GM21390 (cell line): Measurements from ENCODE around the gene PDZD4.

ENCODE experiments used
- ATAC-seq: cut with Tn5 transposase; IDR thresholded peaks from one replicate; pipeline ENCODE4 v1.9.1; 2021; ENCODE audit not compliant: unreplicated experiment

Gene PDZD4

DNA sequence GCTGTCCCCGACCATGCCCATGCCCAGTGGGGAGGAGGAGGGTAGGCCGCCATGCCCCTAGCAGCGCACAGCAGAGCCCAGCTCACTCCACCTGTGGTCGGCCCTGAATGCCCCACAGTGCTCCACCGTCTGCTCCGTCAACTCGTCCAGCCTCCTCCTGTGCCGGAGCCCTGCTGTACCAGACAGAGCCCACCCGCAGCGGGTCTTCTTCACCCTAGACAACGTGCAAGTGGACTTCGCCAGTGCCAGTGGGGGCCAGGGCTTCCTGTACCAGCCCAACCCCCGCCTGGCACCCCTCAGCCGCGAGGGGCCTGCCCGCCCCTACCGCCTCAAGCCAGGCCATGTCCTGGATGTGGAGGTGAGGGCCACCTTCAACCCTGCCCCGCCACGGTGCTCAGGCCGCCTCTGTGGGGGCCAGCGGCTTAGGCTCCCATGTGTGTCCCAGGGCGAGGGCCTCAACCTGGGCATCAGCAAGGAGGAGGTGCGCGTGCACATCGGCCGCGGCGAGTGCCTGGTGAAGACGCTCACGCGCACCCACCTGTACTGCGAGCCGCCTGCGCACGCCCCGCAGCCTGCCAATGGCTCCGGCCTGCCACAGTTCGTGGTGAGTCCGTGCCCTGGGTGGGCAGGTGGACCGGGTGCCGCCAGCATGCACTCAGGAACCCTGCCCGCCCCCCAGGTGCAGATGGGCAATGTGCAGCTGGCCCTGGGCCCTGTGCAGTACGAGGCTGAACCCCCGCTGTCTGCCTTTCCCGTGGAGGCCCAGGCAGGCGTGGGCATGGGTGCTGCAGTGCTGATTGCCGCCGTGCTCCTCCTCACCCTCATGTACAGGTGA, 56.4 kb downstream of the PDZD4 start:
- ATAC-seq: no peak

DNA sequence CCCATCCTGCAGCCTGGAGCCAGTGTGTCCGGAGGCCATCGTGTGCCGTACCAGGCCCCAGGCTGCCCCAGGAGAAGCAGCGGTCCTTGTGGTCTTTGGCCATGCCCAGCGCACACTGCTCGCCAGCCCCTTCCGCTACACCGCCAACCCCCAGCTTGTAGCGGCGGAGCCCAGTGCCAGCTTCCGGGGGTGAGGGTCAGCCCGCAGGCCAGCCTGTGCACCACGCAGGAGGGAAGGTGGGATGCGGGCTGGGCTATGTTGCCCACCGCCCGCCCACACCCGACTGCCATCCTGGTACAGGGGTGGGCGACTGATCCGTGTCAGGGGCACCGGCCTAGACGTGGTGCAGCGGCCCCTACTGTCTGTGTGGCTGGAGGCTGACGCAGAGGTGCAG, 57.1 kb downstream of the PDZD4 start:
- ATAC-seq: no peak

DNA sequence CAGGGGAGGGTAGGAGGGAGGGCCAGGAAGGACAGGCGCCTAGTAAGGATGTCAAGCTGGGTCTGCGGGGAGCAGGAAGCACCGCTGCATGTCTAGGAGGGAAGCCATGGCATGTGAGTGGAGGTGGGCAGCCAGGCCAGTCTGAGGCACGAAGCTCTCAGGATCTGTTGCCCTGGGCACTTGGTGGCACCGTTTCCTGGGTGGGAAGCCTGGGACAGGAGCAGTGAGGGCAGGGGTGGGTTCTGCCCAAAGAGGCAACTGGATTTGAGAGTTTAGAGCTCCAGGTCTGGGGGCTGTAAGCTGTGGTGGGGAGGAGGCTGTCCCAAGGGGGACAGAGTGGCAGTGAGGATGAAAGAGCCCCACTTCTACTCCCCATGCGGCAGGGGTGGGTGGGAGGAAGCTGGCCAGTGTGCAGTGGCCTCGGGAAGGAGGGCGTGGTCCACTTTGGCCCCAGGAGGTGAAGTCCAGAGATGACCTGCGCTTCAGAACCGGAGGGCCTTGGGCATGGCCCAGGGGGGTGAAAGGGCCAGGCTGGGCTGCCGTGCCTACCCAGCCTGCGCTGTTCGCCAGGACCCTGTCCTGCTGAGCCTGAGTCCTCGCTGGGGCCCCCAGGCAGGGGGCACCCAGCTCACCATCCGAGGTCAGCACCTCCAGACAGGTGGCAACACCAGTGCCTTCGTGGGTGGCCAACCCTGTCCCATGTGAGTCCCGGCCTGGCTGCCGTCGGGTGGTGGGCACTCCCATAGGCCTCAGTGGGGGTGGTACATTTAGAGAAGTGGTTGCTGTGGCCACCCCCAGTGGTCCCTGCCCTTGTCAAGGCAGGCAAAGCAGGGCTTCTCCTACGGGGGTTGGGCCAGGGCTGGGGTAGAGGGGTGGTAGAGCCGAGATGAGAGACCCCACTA, 57.8 kb downstream of the PDZD4 start:
- ATAC-seq: no peak

DNA sequence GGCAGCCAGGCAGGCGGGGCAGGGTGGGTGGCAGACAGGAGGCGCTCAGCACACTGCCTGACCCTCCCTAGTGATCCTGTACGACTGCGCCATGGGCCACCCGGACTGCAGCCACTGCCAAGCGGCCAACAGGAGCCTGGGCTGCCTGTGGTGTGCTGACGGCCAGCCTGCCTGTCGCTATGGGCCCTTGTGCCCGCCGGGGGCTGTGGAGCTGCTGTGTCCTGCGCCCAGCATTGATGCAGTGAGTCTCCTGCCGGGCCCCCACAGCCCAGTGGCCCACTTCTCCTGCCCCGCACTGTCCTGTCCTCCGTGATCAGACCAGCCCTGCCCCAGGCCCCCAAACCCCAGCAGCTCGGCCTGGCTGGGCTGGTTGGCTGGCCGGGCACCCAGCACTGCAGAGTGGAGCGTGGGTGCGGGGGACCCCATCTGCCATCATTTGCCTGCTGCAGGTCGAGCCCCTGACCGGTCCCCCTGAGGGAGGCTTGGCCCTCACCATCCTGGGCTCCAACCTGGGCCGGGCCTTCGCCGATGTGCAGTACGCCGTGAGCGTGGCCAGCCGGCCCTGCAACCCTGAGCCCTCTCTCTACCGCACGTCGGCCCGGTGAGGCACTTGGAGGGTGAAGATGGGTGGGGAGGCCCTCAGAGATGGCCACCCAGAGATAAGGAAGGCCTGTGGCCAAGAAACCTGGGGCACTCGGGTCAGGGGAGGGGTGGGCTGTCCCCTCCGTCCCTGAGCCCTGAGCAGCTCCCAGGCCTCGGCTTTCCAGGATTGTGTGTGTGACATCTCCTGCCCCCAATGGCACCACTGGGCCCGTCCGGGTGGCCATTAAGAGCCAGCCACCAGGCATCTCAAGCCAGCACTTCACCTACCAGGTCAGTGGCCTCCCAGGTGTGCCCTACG, 58.7 kb downstream of the PDZD4 start:
- no peak for ATAC-seq

DNA sequence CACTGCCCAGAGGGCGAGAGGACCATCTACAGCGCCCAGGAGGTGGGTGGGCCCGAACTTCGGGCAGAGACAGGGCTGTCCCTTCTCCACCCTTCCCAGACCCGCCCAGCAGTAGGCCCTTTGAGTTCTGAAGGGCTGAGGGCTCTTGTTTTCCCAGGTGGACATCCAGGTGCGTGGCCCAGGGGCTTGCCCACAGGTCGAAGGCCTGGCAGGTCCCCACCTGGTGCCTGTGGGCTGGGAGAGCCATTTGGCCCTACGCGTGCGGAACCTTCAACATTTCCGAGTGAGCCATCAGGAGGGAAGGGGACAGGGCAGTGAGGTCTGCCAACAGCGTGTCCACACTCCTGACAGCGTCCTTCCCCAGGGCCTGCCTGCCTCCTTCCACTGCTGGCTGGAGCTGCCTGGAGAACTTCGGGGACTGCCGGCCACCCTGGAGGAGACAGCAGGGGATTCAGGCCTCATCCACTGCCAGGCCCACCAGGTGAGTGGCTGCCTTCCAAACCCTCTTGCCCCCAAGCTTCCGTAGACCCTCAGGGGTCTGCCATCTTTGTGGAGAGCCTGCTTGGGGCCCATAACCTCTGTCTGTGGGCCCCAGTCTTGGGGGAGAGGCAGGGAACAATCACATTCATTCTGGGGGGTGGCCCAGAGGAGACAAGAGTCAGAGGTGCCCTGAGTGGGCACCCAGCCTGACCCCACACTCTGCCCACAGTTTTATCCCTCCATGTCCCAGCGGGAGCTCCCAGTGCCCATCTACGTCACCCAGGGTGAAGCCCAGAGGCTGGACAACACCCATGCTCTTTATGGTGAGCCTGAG, 59.5 kb downstream of the PDZD4 start:
- ATAC-seq: no peak

DNA sequence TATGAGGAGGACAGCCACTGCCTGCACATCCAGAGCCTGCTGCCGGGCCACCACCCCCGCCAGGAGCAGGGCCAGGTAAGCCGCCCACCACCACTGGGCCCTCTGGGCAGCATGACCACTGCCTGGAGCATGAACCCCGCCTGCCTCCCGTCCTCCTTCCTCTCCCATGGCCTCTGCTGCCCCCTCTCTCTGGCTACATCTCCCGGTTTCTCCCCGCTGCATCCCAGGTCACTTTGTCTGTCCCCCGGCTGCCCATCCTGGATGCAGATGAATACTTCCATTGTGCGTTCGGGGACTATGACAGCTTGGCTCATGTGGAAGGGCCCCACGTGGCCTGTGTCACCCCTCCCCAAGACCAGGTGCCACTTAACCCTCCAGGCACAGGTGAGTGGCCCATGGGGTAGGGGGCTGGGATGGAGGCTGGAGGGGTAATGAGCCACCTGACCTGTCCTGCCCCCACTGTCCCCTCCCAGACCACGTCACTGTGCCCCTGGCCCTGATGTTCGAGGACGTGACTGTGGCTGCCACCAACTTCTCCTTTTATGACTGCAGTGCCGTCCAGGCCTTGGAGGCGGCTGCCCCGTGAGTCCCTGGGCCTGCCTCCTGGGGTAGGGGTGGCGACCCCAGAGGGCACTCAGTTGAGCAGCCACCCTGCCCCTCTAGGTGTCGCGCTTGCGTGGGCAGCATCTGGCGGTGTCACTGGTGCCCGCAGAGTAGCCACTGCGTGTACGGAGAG, 60.3 kb downstream of the PDZD4 start:
- no peak for ATAC-seq

DNA sequence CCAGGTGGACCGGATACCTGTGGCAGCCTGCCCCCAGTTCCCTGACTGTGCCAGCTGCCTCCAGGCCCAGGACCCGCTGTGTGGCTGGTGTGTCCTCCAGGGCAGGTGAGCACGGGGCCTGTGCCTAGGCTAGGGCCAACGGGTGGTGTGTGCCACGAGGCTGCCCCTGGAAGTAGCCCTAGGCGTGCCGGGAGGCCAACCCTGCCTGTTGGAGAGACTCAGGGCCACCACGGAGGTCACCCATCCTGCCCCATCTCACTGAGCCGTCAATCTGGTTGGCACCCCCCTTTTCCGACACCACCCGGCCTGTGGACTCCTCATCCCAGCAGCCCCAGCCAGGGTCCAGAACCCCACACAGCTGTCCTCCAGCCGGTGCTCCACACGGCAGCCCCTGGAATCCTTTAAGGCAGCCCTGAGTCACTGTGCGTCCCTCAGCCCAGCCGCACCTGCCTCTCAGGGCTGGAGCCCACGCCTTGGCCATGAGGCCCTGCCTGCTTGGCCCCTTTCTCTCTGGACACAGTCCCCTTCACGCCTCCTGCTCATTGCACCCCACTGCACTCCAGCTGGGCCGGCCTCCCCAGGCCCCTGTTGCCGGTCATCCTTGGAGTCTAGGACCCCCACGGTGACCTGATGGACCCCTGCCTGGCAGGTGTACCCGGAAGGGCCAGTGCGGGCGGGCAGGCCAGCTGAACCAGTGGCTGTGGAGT, 61.0 kb downstream of the PDZD4 start:
- ATAC-seq: no peak

DNA sequence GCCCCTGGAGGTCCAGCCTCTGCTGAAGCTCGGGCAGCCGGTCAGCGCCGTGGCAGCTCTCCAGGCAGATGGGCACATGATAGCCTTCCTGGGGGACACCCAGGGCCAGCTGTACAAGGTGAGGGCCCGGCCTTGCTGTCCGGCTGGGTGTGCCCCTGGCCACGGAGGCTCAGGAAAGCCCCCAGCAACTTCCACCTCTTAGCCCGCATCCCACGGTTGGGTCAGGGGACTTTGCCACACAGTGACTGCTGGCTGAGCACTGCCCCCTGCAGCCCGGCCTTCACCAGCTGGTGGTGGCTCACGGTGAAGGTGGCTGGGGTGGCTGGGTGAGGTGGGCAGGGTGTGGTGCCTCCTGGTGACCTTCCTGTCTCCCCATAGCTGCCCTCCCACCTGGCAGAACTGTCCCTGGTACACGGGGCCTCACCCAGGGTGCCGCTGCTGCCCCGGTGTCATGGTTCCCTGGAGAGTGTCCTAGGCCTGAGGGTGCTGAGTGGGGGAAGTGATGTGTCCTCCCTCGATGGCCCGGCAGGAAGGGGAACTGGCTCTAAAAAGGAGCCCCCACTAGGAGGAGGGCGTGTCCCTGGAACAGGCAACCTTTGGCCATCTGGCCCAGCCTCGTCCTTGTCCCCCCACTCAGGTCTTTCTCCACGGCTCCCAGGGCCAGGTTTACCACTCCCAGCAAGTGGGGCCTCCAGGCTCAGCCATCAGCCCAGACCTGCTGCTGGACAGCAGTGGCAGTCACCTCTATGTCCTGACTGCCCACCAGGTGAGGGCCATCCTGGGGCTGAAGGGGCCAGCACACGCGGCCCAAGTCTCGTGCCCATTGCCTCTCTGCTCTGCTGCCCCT, 61.8 kb downstream of the PDZD4 start:
- no peak for ATAC-seq

DNA sequence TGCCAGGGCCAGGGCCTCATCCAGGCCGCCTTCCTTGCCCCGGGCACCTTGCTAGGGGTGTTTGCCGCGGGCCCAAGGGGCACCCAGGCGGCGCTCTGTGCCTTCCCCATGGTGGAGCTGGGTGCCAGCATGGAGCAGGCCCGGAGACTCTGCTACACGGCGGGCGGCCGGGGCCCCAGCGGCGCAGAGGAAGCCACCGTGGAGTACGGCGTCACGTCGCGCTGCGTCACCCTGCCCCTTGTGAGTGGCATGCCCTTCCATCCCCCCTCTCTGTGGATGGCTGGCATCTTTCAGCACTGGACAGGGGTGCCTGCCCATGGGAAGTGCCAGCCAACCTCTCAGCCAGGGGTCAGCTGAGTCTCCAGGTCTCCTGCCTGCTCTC, 62.7 kb downstream of the PDZD4 start:
- ATAC-seq: no peak

DNA sequence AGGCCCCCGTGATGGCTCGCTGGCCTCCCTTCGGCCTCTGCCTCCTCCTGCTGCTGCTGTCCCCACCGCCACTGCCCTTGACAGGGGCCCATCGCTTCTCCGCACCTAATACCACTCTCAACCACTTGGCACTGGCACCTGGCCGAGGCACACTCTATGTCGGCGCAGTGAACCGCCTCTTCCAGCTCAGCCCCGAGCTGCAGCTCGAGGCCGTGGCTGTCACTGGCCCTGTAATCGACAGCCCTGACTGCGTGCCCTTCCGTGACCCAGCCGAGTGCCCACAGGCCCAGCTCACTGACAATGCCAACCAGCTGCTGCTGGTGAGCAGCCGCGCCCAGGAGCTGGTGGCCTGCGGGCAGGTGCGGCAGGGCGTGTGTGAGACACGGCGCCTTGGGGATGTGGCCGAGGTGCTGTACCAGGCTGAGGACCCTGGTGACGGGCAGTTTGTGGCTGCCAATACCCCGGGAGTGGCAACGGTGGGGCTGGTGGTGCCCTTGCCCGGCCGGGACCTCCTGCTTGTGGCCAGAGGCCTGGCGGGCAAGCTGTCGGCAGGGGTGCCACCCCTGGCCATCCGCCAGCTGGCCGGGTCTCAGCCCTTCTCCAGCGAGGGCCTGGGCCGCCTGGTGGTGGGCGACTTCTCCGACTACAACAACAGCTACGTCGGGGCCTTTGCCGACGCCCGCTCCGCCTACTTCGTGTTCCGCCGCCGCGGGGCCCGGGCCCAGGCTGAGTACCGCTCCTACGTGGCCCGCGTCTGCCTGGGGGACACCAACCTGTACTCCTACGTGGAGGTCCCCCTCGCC, 63.3 kb downstream of the PDZD4 start:
- ATAC-seq: no peak

DNA sequence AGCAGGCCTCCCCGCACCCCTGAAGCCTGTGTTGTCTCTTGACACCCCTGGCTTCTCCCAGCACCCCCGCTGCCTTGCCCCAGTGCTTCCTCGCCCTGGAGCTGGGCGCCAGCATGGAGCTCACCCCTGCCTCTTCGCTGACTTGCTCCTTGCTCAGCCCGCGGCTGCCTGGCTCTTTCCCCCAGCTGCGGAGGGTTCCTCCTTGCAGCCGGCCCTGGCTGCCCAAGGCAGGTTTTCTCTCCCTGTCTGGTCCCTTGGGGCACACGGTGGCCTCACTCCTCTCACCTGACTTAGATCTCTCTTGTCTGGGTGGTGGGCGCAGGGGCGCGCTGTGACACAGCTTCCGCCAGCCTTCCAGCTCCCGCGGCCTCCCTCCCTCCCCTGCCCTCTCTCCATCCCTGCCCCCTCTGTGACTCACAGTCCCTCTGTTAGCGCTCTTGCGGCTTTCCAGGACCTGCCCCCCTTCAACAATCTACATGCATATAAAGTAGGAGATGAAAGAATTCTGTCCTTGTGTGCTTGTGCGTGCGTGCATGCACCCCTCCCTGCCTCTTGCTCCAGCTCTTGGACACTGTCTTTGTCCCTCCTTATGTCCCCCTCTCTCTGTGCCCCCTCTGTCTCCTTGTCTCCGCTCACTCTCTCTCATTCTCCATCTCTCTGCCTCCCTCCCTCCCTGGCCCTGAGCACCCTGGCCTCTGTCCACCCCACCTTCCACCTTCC, 64.1 kb downstream of the PDZD4 start:
- no peak for ATAC-seq

DNA sequence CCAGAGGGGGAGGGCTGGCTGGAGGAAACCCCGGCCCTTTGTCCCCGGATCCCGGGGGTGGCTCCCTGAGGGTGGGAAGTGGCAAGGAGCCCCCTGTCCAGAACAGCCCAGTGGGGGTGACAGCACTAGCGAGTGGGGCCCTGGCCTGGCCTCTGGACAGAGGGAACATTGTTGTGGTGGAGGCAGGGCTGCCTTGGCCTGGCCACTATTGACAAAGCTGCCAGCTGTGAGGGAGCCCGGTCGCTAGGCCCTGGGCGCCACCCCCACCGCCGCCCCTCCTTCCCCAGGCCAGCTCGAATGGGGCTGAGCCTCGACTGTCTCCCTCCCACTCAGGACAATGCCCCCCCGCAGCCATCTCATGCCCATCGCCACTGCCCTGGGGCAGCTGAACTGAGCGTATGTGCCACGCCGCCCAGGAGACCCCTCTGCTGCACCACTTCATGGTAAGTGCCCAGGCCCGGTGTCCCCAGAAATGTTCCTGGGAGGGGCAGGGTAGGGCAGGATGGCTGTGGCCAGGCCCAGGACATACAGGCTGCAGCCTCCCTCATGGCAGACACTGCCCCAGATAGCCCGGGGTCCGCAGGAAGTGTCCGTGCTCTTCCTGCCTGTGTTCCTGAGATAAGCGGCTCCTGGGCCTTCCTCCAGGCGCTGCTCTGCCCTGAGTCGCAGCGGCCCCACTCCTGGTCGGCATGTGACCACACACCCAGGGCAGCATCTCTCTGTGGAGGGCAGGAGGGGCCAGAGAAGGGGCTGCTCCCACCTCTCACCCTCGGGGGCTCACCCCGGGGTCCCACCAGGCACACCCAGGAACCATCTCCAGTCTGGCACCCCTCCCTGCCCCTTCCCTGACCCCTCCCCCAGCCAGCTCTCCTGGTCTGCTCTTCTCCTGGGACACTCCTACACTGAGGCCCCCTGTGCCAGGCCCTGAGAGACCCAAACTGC, 64.9 kb downstream of the PDZD4 start:
- ATAC-seq: no peak

DNA sequence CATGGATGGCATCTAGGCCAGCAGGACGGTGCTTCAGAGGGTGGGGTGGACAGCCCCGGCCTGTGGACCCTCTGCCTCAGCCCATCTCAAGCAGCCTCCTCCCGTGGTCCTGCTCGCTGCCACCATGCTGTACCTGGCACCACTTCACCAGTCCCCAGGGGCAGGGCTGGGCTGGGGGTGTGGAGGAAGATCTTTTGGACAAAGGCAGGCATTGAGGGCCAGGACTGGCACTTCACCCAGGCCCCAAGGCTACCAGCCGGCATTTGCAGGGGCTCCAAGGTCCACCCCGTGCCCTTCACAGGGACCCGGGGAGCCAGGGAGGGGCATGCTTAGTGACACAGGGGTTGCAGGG, 65.6 kb downstream of the PDZD4 start:
- no peak for ATAC-seq

DNA sequence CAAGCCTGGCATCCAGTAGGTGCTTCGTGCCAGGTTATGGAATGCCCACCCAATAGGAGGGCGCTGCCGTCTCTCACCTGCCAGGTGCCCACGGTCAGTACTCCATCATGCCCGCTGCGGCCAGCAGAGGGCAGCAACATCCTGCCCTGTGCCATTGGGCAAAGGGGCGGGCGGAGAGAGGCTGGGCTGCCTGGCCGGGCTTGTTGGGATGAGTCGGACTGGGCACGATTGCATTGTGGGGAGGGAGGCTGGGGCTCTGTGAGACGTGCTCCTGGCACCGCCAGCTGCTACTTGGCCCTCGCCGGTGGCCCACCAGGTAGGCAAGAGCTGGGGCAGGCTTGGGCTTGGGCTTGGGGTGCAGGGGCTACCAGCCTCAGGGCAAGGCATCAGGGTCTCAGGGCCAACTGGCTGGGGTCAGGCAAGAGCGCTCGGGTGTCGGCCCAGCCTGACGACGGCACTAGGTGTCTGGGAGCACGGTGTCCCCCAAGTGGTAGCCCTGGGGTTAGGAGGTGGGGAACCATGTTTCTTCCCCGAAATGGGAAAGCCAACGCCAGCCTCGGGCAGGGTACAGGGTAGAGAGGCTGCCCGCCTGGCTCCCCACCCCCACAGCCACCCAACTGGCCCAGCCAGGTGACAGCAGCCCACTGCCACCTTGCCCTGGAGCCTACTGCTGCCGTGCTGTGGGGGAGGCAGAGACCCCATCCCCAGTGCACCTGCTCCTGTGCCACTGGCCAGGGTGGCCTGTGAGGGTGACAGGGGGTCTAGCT, 66.2 kb downstream of the PDZD4 start, which contains the start of gene PLXNB3:
Gene PLXNB3 (plus strand): TSS at position 261 of the 767 bp plus-strand sequence. CDS start 1,287 bp downstream, outside the sequence.
- no peak for ATAC-seq
